Right renal pelvis (tissue), 4 donors: ENCODE results near the gene ACSBG1. TPM values are rescaled to one million over a fixed set of nuclear protein-coding genes. Genes with fewer than 3 reads are reported as not detected.
A peak's percentile ranks its signal among the peaks of the same experiment; 100 is the strongest.
"Not testable (repeated sequence)": the region's sequence is repeated elsewhere in the genome, so short reads cannot be mapped to it uniquely, and the experiment has no call there.

Experiments used
- DNase-seq, 4 donors: peaks; one replicate each; pipeline ENCODE4 v3.0.0-alpha.2; 2013; ENCODE audit warnings: low read depth in 4 of 4, low spot score in 3 of 4, missing footprints in 1 of 4
- polyA plus RNA-seq, 4 donors: library from polyadenylated mRNA; unstranded; fragments of 120-200 nt; gene quantifications; one replicate each; pipeline ENCODE4 v1.2.1, GENCODE V29; 2013; ENCODE audit not compliant: insufficient read length in 4 of 4

The ACSBG1 gene
- polyA plus RNA-seq, 4 donors, result 0.55 to 0.96 (median 0.80) TPM

- no peak for DNase-seq
Measured at GRCh38 chr15:78255421-78256043, 21.2 kb upstream of the ACSBG1 start.

- DNase-seq, result no peak
Measured at GRCh38 chr15:78251136-78251535, 16.8 kb upstream of the ACSBG1 start.

- DNase-seq, result no peak
Measured at GRCh38 chr15:78249131-78249530, 14.8 kb upstream of the ACSBG1 start.

- no peak for DNase-seq
Measured at GRCh38 chr15:78247911-78248310, 13.5 kb upstream of the ACSBG1 start.

GRCh38 chr15:78245976-78246620, 11.7 kb upstream of the ACSBG1 start:
- not testable (repeated sequence) for DNase-seq

- not testable (repeated sequence) for DNase-seq
Measured at GRCh38 chr15:78245392-78245791, 11.0 kb upstream of the ACSBG1 start.

GRCh38 chr15:78244893-78245292, 10.5 kb upstream of the ACSBG1 start:
- no peak for DNase-seq

- no peak for DNase-seq
Measured at GRCh38 chr15:78244101-78244500, 9.7 kb upstream of the ACSBG1 start.

- DNase-seq, result peak in 2 of 4 donors; percentile 12 to 22
Measured at GRCh38 chr15:78243491-78243941, 9.2 kb upstream of the ACSBG1 start.

- DNase-seq, result no peak
Measured at GRCh38 chr15:78243058-78243457, 8.7 kb upstream of the ACSBG1 start.

- DNase-seq, result no peak
Measured at GRCh38 chr15:78242128-78242527, 7.8 kb upstream of the ACSBG1 start.

GRCh38 chr15:78241017-78241416, 6.7 kb upstream of the ACSBG1 start:
- peak; percentile 41 to 70 (median 56) for DNase-seq

- DNase-seq, result no peak
Measured at GRCh38 chr15:78239811-78240210, 5.4 kb upstream of the ACSBG1 start.

- DNase-seq, result no peak
Measured at GRCh38 chr15:78237146-78237545, 2.8 kb upstream of the ACSBG1 start.

GRCh38 chr15:78236491-78236890, 2.1 kb upstream of the ACSBG1 start:
- DNase-seq, result no peak

GRCh38 chr15:78233496-78233895, 869 bp downstream of the ACSBG1 start:
- no peak for DNase-seq

- no peak for DNase-seq
Measured at GRCh38 chr15:78232951-78233350, 1.4 kb downstream of the ACSBG1 start.

GRCh38 chr15:78229431-78230406, 4.6 kb downstream of the ACSBG1 start:
- DNase-seq, result no peak

GRCh38 chr15:78228356-78228996, 5.9 kb downstream of the ACSBG1 start:
- DNase-seq, result no peak

GRCh38 chr15:78225783-78226541, 8.4 kb downstream of the ACSBG1 start:
- no peak for DNase-seq
